Measurements from ENCODE around the gene GPR17.

GPR17 gene

DNA sequence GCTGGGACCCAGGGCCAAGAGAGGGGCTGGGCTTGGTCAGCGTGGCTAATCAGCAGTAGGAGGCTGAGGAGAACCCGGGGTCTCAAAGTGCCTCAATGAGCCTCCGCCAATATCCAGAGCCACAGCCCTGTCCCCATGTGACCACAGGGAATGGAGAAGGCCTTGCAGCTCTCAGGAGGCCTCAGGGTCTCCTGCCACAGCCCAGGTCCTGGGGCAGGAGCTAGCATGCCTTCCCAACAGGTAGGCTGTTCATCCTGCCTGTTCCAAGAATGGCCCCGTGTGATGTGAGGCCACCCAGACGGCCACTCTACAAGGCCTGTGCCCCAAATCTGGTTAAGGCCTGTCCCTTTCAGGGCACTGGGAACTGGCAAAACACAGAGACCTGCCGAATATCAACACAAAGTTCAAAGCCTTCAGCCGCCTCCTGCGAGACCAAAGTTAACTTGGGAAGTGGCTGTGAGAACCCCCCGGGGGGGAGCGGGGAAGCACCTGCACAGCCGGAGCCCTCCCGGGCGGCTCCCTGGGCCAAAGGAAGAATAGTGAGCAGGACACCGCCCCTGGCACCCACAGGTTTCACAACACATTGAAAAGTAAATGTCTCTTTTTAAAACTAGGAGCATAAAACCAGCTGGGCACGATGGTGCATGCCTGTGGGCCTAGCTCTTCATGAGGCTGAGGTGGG is 33.9 kb downstream of the GPR17 start:
- Histone ChIP-seq H3K27ac (ENCODE audit: low read depth, low read length) (no peak overlapping the region), H3K4me1 (ENCODE audit: control insufficient read depth, low read length) (peaks cover 2% of the 10 kb centered on the region; the same call in 1 of the 2 replicates), H4K20me1 (ENCODE audit: control insufficient read depth, insufficient read depth, low read depth, low read length) (no peaks in the 10 kb centered on the region), H3K27me3 (ENCODE audit: control insufficient read depth, low read length) (peaks cover 53% of the 10 kb centered on the region), H3K4me2 (ENCODE audit: low read length) (no peak overlapping the region), H3K4me3 (ENCODE audit: low read length) (no peak overlapping the region), H3K9me2 (replicated peaks; ENCODE audit: control insufficient read depth, low read length) (no peaks in the 10 kb centered on the region), H3K36me3 (ENCODE audit: control insufficient read depth, low read length) (no peaks in the 10 kb centered on the region), H3F3A (ENCODE audit: control insufficient read depth, insufficient read depth) (no peaks in the 10 kb centered on the region), H3K9me3 (ENCODE audit: control insufficient read depth, insufficient read depth, low read length) (no peaks in the 10 kb centered on the region), H3K79me2 (ENCODE audit: control insufficient read depth, low read length) (no peaks in the 10 kb centered on the region)
- no peak for TF ChIP-seq EZH2phosphoT487 (IDR thresholded peaks at IDR 0.05; ENCODE audit: borderline replicate concordance, low read length)
- TF ChIP-seq, protein P1, sequence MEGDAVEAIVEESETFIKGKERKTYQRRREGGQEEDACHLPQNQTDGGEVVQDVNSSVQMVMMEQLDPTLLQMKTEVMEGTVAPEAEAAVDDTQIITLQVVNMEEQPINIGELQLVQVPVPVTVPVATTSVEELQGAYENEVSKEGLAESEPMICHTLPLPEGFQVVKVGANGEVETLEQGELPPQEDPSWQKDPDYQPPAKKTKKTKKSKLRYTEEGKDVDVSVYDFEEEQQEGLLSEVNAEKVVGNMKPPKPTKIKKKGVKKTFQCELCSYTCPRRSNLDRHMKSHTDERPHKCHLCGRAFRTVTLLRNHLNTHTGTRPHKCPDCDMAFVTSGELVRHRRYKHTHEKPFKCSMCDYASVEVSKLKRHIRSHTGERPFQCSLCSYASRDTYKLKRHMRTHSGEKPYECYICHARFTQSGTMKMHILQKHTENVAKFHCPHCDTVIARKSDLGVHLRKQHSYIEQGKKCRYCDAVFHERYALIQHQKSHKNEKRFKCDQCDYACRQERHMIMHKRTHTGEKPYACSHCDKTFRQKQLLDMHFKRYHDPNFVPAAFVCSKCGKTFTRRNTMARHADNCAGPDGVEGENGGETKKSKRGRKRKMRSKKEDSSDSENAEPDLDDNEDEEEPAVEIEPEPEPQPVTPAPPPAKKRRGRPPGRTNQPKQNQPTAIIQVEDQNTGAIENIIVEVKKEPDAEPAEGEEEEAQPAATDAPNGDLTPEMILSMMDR (IDR thresholded peaks at IDR 0.05; ENCODE audit: low read depth, low read length, poor library complexity, severe bottlenecking) = no peak

DNA sequence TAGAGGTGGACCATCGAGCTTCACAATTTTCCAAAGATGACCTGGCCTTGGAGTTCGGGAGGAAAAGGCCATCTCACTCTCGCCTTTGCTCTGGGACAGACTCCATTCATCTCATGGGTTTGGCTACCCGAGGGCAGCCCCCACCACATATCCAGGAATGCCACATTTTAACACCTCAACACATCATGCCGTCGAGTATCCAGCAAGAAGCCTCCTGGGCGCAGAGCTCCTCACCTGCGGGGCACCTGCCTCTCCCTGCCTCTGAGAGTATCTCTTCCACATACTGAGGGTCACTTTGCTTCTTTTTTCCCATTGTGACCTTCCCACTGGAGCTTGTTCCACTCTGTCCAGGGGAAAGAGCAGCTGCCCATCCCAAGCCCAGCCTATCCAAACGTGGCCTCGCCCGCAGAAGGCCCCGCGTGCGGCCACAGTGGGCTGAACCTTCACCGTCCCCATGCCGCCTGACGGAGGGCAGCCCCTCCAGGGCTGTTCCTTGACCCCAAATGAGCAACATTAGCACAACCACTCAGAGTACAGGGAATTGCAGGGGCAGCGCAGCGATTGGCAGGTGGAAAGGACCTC is 34.8 kb downstream of the GPR17 start:
- Histone ChIP-seq H3F3A (ENCODE audit: control insufficient read depth, insufficient read depth) (no peaks in the 10 kb centered on the region), H3K9me3 (ENCODE audit: control insufficient read depth, insufficient read depth, low read length) (no peaks in the 10 kb centered on the region), H3K27me3 (ENCODE audit: control insufficient read depth, low read length) (peaks cover 50% of the 10 kb centered on the region), H3K4me2 (ENCODE audit: low read length) (no peak overlapping the region), H3K4me1 (ENCODE audit: control insufficient read depth, low read length) (peaks cover 2% of the 10 kb centered on the region; the same call in 1 of the 2 replicates), H3K27ac (ENCODE audit: low read depth, low read length) (no peak overlapping the region), H3K36me3 (ENCODE audit: control insufficient read depth, low read length) (no peaks in the 10 kb centered on the region), H3K9me2 (replicated peaks; ENCODE audit: control insufficient read depth, low read length) (no peaks in the 10 kb centered on the region), H3K4me3 (ENCODE audit: low read length) (no peak overlapping the region), H4K20me1 (ENCODE audit: control insufficient read depth, insufficient read depth, low read depth, low read length) (no peaks in the 10 kb centered on the region), H3K79me2 (ENCODE audit: control insufficient read depth, low read length) (no peaks in the 10 kb centered on the region)
- TF ChIP-seq EZH2phosphoT487 (IDR thresholded peaks at IDR 0.05; ENCODE audit: borderline replicate concordance, low read length) = no peak
- TF ChIP-seq, protein P1 (IDR thresholded peaks at IDR 0.05; ENCODE audit: low read depth, low read length, poor library complexity, severe bottlenecking) = no peak

DNA sequence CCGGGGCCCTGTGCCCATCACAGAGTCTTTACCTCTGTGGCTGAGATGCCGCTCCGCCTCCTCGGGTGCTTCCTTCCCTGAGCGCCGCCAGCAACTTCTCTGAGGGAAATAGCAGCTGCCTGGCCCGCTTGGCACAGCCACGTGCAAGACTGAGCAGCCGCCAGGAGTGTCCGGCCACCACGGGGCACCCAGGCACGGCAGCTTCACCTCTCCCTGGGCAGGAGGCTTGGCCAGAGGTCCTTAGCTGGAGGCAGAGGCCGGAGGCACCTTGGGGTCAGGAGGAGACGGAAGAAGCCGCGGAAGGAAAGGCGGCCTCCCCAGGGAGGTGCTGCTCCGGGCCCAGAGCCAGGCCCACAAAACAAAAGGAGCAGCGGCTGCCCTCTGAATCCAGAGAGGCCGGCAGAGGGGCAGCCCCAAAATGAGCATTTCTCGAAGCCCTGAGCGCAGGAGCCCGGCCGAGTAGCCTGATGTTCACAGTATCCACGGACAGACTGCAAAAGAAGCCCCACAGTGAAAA is 35.4 kb downstream of the GPR17 start:
- Histone ChIP-seq H4K20me1 (ENCODE audit: control insufficient read depth, insufficient read depth, low read depth, low read length) (no peaks in the 10 kb centered on the region), H3K36me3 (ENCODE audit: control insufficient read depth, low read length) (no peaks in the 10 kb centered on the region), H3K27ac (ENCODE audit: low read depth, low read length) (no peak overlapping the region), H3K79me2 (ENCODE audit: control insufficient read depth, low read length) (no peaks in the 10 kb centered on the region), H3K9me3 (ENCODE audit: control insufficient read depth, insufficient read depth, low read length) (no peaks in the 10 kb centered on the region), H3K27me3 (ENCODE audit: control insufficient read depth, low read length) (peaks cover 48% of the 10 kb centered on the region), H3K4me2 (ENCODE audit: low read length) (no peak overlapping the region), H3K4me3 (ENCODE audit: low read length) (no peak overlapping the region), H3K4me1 (ENCODE audit: control insufficient read depth, low read length) (peaks cover 2% of the 10 kb centered on the region; the same call in 1 of the 2 replicates), H3K9me2 (replicated peaks; ENCODE audit: control insufficient read depth, low read length) (no peaks in the 10 kb centered on the region), H3F3A (ENCODE audit: control insufficient read depth, insufficient read depth) (no peaks in the 10 kb centered on the region)
- TF ChIP-seq EZH2phosphoT487 (IDR thresholded peaks at IDR 0.05; ENCODE audit: borderline replicate concordance, low read length) = no peak
- TF ChIP-seq, protein P1 (IDR thresholded peaks at IDR 0.05; ENCODE audit: low read depth, low read length, poor library complexity, severe bottlenecking) = no peak

Data from DOHH2 (cell line).